ENCODE measurements around the gene MCU.

The MCU gene

DNA sequence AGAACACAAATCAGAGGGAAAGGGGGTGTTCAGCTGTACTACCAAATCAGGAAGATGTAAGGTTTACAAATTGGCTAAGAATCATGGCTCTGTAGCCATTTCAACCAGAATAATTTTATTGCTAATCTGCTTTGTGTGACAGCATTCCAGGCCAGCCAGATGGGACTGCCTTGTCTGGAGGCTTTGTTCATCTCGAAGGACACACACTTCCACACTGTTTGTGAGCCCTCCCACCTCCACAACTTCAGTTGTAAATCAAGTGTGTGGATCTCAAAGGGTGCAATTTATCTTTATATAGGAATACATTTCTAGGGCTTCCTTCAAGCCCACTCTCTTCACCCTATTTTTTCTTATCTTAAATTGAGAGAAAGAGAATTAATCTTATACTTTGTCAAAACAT lies 194.7 kb downstream of the MCU start:
- Histone ChIP-seq H2BK12ac (ENCODE audit: low read length in 2 of 2) (no peak overlapping the region), H2BK5ac (ENCODE audit: low read depth, low read length, poor library complexity, severe bottlenecking) (no peak overlapping the region), H2BK15ac (ENCODE audit: low read depth, poor library complexity, severe bottlenecking) (no peak overlapping the region), H3K79me1 (replicated peaks; ENCODE audit: low read length, poor library complexity, severe bottlenecking) (no peaks in the 10 kb centered on the region), H4K91ac (ENCODE audit: low read length) (no peak overlapping the region), H3K23ac (ENCODE audit: low read length in 2 of 2) (no peak overlapping the region), H3K4me1 (ENCODE audit: control insufficient read depth, insufficient read depth, low read depth, low read length) (no peaks in the 10 kb centered on the region), H2BK120ac (ENCODE audit: low read depth, low read length) (no peak overlapping the region), H3K36me3 (ENCODE audit: control insufficient read depth in 1 of 2, insufficient read depth in 2 of 2, low read depth in 1 of 2, low read length in 2 of 2) (peaks cover 5 to 52% of the 10 kb centered on the region in 2 experiments), H3K14ac (ENCODE audit: low read length in 2 of 2) (no peak overlapping the region), H3K4ac (ENCODE audit: low read depth in 1 of 2, low read length in 2 of 2) (no peak overlapping the region), H3K27me3 (ENCODE audit: control insufficient read depth in 1 of 2, insufficient read depth in 1 of 2, low read length in 2 of 2) (no peaks in the 10 kb centered on the region), H4K8ac (ENCODE audit: low read length) (no peak overlapping the region), H2AK5ac (ENCODE audit: low read length, severe bottlenecking) (no peak overlapping the region), H3K27ac (ENCODE audit: low read length, poor library complexity, severe bottlenecking) (no peak overlapping the region), H3K18ac (ENCODE audit: low read depth in 1 of 2, low read length in 2 of 2) (no peak overlapping the region), H3K4me3 (ENCODE audit: insufficient read depth in 1 of 2, low read depth in 1 of 2, low read length in 2 of 2) (no peak overlapping the region), H2AFZ (ENCODE audit: low read depth, low read length) (no peak overlapping the region), H3K4me2 (ENCODE audit: low read length, poor library complexity, severe bottlenecking) (no peak overlapping the region), H3K9me3 (ENCODE audit: control insufficient read depth, low read length) (no peaks in the 10 kb centered on the region), H3K9ac (ENCODE audit: low read length) (no peak overlapping the region)
- no CpG with 5 or more reads among the region's 1 CpG for WGBS
- DNase-seq = no peak

DNA sequence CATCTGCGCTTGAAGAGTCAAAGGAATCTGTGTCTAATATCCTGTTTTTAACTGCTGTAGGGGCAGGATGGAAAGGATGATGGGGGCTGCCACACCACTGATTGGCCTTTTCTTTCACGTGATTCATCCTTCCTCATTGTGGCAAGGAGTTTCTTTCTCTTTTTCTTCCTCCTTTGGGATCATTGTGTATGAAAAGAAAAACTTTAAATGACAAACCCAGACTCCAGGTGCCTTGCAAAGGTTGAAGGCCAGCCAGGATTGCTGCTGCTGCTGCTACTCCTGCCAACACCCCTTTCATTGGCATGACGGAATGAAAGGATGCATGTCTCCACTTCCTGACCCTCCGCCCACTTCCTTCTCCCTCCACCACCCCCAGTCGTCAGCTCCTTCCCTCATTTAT lies 195.1 kb downstream of the MCU start:
- 42% methylated on average over 2 of the region's 5 CpGs for WGBS

DNA sequence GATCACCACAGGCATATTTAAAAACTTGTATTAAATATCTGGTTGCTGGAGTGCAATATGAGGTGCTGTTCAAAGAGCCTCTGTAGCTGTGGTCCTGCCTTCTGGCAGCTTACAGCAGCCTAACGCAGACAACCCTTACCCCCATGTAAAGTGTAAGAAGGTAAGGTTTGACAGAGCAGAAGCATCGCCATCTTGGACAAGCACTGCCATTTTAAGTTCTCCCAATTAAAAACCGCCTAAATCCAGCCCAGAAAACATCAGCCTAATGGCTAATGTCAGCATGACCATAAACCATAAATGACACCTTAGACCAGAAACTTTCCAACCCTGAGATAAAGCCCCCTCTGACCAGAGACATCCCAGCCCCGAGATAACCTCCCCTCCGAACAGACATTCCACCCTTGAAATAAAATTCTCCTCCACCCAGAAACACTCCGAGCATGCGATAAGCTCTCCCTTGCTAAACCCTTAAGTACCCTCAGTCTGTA lies 196.3 kb downstream of the MCU start:
- Histone ChIP-seq H2BK15ac (ENCODE audit: low read depth, poor library complexity, severe bottlenecking) (no peak overlapping the region), H3K14ac (ENCODE audit: low read length in 2 of 2) (no peak overlapping the region), H2BK5ac (ENCODE audit: low read depth, low read length, poor library complexity, severe bottlenecking) (no peak overlapping the region), H3K18ac (ENCODE audit: low read depth in 1 of 2, low read length in 2 of 2) (no peak overlapping the region), H3K4me3 (ENCODE audit: insufficient read depth in 1 of 2, low read depth in 1 of 2, low read length in 2 of 2) (no peak overlapping the region), H2AK5ac (ENCODE audit: low read length, severe bottlenecking) (no peak overlapping the region), H3K79me1 (replicated peaks; ENCODE audit: low read length, poor library complexity, severe bottlenecking) (no peaks in the 10 kb centered on the region), H3K23ac (ENCODE audit: low read length in 2 of 2) (no peak overlapping the region), H2BK12ac (ENCODE audit: low read length in 2 of 2) (no peak overlapping the region), H3K4me1 (ENCODE audit: control insufficient read depth, insufficient read depth, low read depth, low read length) (no peaks in the 10 kb centered on the region), H3K4ac (ENCODE audit: low read depth in 1 of 2, low read length in 2 of 2) (no peak overlapping the region), H3K36me3 (ENCODE audit: control insufficient read depth in 1 of 2, insufficient read depth in 2 of 2, low read depth in 1 of 2, low read length in 2 of 2) (peaks cover 5 to 52% of the 10 kb centered on the region in 2 experiments), H3K27me3 (ENCODE audit: control insufficient read depth in 1 of 2, insufficient read depth in 1 of 2, low read length in 2 of 2) (no peaks in the 10 kb centered on the region), H4K91ac (ENCODE audit: low read length) (no peak overlapping the region), H3K4me2 (ENCODE audit: low read length, poor library complexity, severe bottlenecking) (no peak overlapping the region), H4K8ac (ENCODE audit: low read length) (no peak overlapping the region), H3K9me3 (ENCODE audit: control insufficient read depth, low read length) (no peaks in the 10 kb centered on the region), H2AFZ (ENCODE audit: low read depth, low read length) (no peak overlapping the region), H3K27ac (ENCODE audit: low read length, poor library complexity, severe bottlenecking) (no peak overlapping the region), H3K9ac (ENCODE audit: low read length) (no peak overlapping the region), H2BK120ac (ENCODE audit: low read depth, low read length) (no peak overlapping the region)
- WGBS = 84% methylated on average over 7 of the region's 7 CpGs
- DNase-seq = no peak

More for the DNA sequence above, 195.1 kb downstream of the MCU start:
- H3K4me1 ChIP-seq (ENCODE audit: control insufficient read depth, insufficient read depth, low read depth, low read length) = no peaks in the 10 kb centered on the region
- no peak overlapping the region for H2BK12ac ChIP-seq (ENCODE audit: low read length in 2 of 2)
- H2BK5ac ChIP-seq (ENCODE audit: low read depth, low read length, poor library complexity, severe bottlenecking) = no peak overlapping the region
- no peak overlapping the region for H4K91ac ChIP-seq (ENCODE audit: low read length)
- no peak overlapping the region for H3K23ac ChIP-seq (ENCODE audit: low read length in 2 of 2)
- H3K36me3 ChIP-seq (ENCODE audit: control insufficient read depth in 1 of 2, insufficient read depth in 2 of 2, low read depth in 1 of 2, low read length in 2 of 2) = peaks cover 5 to 52% of the 10 kb centered on the region in 2 experiments
- H2BK15ac ChIP-seq (ENCODE audit: low read depth, poor library complexity, severe bottlenecking) = no peak overlapping the region
- no peak overlapping the region for H3K4me2 ChIP-seq (ENCODE audit: low read length, poor library complexity, severe bottlenecking)
- no peak overlapping the region for H3K27ac ChIP-seq (ENCODE audit: low read length, poor library complexity, severe bottlenecking)
- no peak overlapping the region for H2AFZ ChIP-seq (ENCODE audit: low read depth, low read length)
- H3K79me1 ChIP-seq (replicated peaks; ENCODE audit: low read length, poor library complexity, severe bottlenecking) = no peaks in the 10 kb centered on the region
- no peak overlapping the region for H2AK5ac ChIP-seq (ENCODE audit: low read length, severe bottlenecking)
- DNase-seq = no peak
- no peaks in the 10 kb centered on the region for H3K27me3 ChIP-seq (ENCODE audit: control insufficient read depth in 1 of 2, insufficient read depth in 1 of 2, low read length in 2 of 2)
- H3K9me3 ChIP-seq (ENCODE audit: control insufficient read depth, low read length) = no peaks in the 10 kb centered on the region
- H2BK120ac ChIP-seq (ENCODE audit: low read depth, low read length) = no peak overlapping the region
- H3K4me3 ChIP-seq (ENCODE audit: insufficient read depth in 1 of 2, low read depth in 1 of 2, low read length in 2 of 2) = no peak overlapping the region
- no peak overlapping the region for H3K18ac ChIP-seq (ENCODE audit: low read depth in 1 of 2, low read length in 2 of 2)
- no peak overlapping the region for H3K4ac ChIP-seq (ENCODE audit: low read depth in 1 of 2, low read length in 2 of 2)
- H3K9ac ChIP-seq (ENCODE audit: low read length) = no peak overlapping the region
- no peak overlapping the region for H3K14ac ChIP-seq (ENCODE audit: low read length in 2 of 2)
- no peak overlapping the region for H4K8ac ChIP-seq (ENCODE audit: low read length)

DNA sequence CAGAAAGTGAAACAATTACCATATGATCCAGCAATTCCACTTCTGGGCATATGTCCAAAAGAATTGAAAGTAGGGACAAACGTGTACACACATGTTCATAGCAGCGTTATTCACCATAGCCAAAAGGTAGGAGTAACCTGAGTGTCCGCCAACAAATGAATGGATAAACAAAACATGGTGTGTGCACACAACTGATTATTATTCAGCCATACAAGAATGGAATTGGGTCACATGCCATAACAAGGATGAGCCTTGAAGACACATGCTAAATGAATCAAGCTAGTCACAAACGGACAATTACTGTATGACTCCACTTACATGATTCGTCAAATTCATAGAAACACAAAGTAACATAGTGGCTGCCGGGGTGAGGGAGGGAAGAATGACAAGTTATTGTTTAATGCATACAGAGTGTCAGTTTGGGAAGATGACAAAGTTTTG lies 197.5 kb downstream of the MCU start:
- no peak overlapping the region for H3K4me2 ChIP-seq (ENCODE audit: low read length, poor library complexity, severe bottlenecking)
- H3K36me3 ChIP-seq (ENCODE audit: control insufficient read depth in 1 of 2, insufficient read depth in 2 of 2, low read depth in 1 of 2, low read length in 2 of 2) = peaks cover 5 to 46% of the 10 kb centered on the region in 2 experiments
- H3K4me3 ChIP-seq (ENCODE audit: insufficient read depth in 1 of 2, low read depth in 1 of 2, low read length in 2 of 2) = no peak overlapping the region

More for the DNA sequence above, 197.5 kb downstream of the MCU start:
- H2AFZ ChIP-seq (ENCODE audit: low read depth, low read length) = no peak overlapping the region
- no peaks in the 10 kb centered on the region for H3K79me1 ChIP-seq (replicated peaks; ENCODE audit: low read length, poor library complexity, severe bottlenecking)
- no peak overlapping the region for H3K18ac ChIP-seq (ENCODE audit: low read depth in 1 of 2, low read length in 2 of 2)
- H2AK5ac ChIP-seq (ENCODE audit: low read length, severe bottlenecking) = no peak overlapping the region
- H2BK12ac ChIP-seq (ENCODE audit: low read length in 2 of 2) = no peak overlapping the region
- H2BK15ac ChIP-seq (ENCODE audit: low read depth, poor library complexity, severe bottlenecking) = no peak overlapping the region
- no peak overlapping the region for H4K8ac ChIP-seq (ENCODE audit: low read length)
- 95% methylated on average over 6 of the region's 6 CpGs for WGBS
- no peak overlapping the region for H3K4ac ChIP-seq (ENCODE audit: low read depth in 1 of 2, low read length in 2 of 2)
- no peak overlapping the region for H3K23ac ChIP-seq (ENCODE audit: low read length in 2 of 2)
- no peak overlapping the region for H3K27ac ChIP-seq (ENCODE audit: low read length, poor library complexity, severe bottlenecking)
- no peak for DNase-seq
- H3K14ac ChIP-seq (ENCODE audit: low read length in 2 of 2) = no peak overlapping the region
- H3K9me3 ChIP-seq (ENCODE audit: control insufficient read depth, low read length) = no peaks in the 10 kb centered on the region
- H3K9ac ChIP-seq (ENCODE audit: low read length) = no peak overlapping the region
- H2BK120ac ChIP-seq (ENCODE audit: low read depth, low read length) = no peak overlapping the region
- no peak overlapping the region for H2BK5ac ChIP-seq (ENCODE audit: low read depth, low read length, poor library complexity, severe bottlenecking)
- no peak overlapping the region for H4K91ac ChIP-seq (ENCODE audit: low read length)
- no peaks in the 10 kb centered on the region for H3K4me1 ChIP-seq (ENCODE audit: control insufficient read depth, insufficient read depth, low read depth, low read length)
- no peaks in the 10 kb centered on the region for H3K27me3 ChIP-seq (ENCODE audit: control insufficient read depth in 1 of 2, insufficient read depth in 1 of 2, low read length in 2 of 2)

Data from mesenchymal stem cell (in vitro differentiated cells and primary cell).